HuH-7.5 (cell line): ENCODE measurements around the gene RNU5B-1.

ENCODE experiments used
- DNase-seq: peaks from one replicate; pipeline ENCODE4 v3.0.0; 2011; ENCODE audit warnings: low spot score

Gene RNU5B-1

DNA sequence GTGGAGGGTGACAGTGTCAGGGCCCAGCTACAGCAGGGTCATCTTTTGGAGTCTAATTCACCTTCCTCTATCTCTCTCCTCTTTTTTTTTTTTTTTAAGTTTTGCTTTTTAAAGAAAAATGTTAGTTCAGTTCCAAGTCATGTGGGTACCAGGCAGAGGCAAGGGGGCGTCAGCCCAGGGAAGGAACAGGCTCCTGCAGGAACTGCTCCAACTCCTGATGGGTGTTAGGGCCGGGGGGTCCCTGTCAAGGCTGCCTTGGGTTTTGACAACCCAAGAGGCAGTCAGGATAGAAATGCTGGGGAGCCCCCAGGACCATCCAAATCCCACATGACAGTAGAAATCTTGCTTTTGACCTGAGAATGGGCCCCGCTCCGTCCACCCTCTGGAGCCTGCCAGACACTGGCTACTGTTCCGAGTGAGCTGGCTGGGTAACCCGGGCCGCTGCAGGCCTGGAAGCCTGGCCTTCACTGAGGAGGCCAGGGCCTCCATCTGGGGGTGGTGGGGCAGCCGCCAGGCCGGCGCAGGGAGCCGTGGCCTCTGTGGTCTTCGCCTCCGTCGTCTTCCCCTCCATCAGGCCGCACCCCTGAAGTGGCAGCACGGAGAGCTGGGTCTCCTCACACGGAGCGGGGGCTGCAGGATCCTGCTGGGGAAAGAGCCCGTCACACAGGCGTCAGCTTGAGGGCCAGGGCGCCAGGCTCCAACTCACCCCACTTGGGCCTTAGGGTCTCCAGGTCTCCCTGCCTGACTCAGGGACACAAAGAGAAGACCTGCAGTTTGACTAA, 24.2 kb downstream of the RNU5B-1 start:
- DNase-seq: no peak

DNA sequence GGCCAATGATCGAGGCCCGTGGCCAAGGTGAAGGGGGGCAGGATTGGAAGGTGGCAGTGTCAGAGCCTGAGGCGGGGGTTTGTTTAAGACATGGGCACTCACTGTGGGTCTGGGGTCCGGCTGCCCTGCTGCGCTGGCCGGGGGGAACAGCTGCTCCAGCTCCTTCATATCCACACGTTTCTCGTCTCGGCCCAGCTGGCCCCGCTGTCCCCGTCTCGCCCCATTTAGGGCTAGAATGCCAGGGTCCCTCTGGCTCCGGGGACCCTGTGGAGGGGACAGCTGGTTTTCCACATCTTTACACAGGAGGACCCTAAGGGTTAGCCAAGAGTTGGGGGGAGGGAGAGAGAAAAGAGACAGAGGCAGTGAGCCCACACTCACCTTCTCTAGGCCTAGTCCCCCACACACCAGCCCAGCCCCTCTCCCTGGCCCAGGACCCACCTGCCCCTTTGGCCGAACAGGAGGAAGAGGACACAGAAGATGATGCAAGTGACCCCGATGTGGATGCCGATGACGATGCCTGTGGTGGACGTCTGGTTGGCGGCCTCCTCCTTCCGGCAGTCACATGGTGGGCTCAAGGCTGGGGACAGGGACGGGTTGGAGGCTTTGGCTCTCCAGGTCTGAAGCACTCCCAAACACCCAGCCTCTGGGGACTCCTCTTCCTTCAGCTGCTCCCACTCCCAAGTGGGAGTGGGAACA, 25.0 kb downstream of the RNU5B-1 start:
- DNase-seq: no peak

DNA sequence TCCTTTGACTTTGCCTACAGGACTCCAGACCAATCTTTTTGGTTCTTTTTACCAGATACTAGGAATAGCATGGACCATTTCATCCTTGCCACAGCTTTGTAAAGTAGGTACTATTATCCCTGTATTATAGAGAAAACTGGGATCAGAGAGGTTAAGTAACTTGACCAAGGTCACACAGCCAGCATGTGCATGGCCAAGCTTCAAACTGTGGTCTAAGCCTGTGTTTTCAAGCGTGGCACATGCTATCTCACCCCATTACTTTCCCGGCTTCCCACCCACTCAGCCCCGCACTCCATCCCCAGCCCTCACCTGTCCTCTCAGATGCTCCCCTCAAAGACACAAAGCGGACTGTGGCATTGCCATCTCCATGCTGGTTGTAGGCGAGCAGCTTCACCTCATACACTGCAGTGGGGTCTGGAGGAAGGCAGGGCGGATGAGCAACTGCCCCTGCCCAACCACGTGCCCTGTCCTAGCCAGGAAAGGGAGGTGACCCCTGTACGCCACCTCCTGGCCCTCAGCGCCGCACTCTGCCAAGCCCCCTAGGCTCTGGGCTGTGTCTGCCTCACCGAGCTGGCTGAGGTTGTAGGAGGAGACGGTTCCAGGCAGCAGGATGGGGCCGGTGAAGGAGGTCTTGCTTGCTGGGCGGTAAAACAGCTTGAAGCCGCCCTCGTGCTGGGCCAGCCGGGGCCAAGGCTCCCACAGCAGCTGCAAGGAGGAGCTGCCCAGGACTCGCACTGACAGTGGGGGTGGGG, 25.7 kb downstream of the RNU5B-1 start:
- DNase-seq: no peak

- DNase-seq: no peak
These were observed 26.6 kb downstream of the RNU5B-1 start for GRCh38 chr15:65330934-65331645.

GRCh38 chr15:65331811-65332210, 27.3 kb downstream of the RNU5B-1 start:
- DNase-seq: no peak

DNA sequence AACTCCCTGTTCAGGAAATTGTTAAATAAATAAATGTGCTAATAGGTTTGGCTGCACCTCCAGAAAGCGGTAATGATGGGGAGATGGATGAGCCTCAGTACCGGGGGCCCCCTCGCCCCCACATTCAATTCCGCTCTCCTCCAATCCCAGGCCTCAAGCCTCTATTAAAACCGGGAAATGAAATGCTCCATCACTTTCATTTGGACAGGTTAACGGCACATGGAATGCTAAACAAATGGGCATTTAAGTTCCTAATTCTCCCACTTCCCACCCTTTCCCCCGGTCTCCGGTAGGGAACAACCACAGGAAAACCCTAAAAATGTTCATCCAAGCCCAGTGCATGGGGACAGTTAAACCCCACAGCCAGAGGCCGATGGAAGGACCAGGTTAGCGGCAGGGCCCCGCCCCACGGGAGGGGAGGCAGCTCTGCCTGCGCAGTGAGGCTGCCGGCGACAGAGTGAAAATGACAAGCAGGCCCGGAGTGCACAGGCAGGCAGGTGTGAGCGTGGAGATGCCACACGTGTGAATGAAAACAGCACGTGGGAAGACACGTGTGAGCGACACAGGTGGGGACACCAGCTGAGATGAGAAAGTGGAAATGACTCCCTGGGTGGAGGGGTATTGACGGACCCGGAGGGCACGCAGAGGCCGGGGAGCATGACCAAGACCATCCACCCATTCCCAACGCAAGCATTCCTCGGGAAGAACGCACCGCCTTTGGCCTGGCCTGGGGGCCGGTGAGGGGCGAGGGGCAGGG, 28.1 kb downstream of the RNU5B-1 start:
- DNase-seq: no peak

GRCh38 chr15:65333148-65333820, 28.8 kb downstream of the RNU5B-1 start:
- no peak for DNase-seq

- no peak for DNase-seq
These were observed 29.4 kb downstream of the RNU5B-1 start for GRCh38 chr15:65333856-65334255.

- DNase-seq: no peak
These were observed 30.2 kb downstream of the RNU5B-1 start for GRCh38 chr15:65334586-65335231.

DNA sequence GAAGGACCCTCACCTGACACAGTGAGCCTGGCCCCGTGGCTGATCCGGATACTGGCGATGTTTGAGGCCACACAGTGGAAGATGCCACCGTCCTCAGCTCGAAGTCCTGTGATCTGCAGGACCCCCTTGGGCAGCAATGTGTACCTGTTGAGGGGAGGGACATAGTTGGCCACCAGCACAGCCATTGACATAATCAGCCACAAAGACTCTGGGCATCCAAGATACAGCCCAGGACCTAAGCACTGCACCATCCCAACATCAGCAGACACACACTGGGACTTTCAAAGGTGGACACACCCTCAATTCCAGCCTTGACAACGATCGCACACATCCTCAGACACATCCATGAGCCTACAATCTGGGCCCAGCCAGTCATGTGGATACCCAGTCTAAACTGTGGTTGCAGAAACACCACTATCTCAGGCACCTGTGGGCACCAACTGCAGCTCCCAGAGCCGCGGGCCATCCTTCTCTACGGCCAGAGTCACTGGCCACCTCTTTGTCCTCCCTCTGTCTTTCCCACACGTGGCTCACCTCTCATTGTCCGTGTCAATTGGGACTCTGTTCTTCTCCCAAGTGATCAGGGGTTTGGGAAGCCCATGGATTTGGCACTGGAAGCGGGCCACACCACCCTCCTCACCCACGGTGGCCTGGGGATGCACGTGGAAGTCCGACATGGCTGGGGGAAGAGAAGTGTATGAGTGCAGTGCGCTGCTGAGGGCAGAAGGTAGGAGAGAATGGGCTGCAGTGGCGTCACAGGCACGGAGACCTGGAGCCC, 31.0 kb downstream of the RNU5B-1 start:
- no peak for DNase-seq

DNA sequence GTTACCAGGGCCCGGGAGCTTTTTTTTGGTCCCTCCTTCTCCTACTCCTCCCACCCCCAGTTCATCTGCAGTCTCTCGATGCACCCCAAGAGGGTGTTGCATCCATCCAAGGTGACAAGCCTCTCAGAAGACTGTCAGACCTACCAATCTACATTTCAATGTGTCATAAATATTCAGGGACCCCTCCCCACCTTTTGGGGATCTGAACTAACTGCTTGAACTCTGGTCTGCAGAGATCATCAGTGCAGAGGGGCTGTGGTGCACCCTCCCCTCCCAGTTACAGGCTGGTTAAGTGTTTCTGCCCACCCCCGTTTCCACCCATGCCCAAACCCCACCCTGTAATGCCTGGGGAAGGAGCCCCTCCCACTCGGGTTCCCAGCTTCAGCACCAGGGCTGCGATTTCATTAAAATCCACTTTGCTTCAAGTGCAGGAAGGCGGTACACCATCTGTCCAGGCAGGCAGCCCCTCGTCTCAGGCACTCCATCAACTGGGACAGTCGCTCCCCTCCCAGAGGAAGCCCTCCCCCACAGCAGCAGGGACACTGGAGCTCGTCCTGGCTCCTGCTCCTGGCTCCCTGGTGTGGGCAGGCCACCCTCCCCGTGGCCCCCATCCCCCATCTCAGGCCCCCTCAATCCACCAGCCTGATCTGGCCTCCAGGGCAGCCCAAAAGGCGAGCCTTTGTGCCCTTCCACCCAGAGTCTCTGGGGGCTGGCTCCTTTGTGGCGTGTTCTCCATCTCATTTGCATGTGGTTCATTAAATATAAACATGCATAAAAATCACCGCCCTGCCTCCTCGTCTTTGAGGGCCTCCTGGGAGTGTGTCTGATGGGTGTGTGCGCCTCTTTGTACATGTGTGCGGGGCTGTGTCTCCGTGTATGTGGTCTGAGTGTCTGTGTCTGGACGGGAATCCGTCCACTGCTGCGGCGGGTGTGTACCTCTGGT, 32.3 kb downstream of the RNU5B-1 start:
- DNase-seq: no peak

GRCh38 chr15:65337436-65338070, 33.1 kb downstream of the RNU5B-1 start:
- no peak for DNase-seq

DNA sequence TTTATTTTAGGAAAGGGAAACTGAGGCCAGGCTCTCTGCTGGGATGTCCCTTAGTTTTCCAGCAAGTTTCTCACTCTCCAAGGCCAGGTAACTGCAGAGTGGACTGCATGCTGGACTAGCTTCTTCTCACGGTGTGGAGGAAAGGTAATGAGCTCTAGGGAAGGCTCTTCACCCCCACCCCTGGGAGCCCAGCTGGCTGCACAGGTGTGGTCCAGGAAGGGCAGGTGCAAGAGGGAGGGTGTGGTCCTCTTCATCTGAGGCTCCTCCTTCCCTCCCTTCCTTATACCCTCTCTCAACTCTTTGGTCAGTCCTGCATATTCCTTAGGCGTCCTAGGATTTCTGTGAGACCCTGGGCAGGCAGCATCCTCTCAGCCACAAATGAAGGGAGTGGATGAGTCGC, 33.9 kb downstream of the RNU5B-1 start:
- DNase-seq: no peak

DNA sequence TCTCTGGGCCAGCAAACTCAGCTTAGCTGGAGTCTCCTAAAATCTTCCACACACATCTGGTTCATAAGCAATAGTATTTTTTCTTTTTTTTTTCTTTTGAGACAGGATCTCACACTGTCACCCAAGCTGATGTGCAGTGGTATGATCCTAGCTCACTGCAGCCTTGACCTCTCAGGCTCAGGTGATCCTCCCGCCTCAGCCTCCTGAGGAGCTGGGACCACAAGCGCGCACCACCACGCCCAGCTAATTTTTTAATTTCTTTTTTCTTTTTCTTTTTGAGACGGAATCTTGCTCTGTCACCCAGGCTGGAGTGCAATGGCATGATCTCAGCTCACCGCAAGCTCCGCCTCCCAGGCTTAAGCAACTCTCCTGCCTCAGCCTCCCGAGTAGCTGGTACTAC, 34.3 kb downstream of the RNU5B-1 start:
- DNase-seq: no peak

DNA sequence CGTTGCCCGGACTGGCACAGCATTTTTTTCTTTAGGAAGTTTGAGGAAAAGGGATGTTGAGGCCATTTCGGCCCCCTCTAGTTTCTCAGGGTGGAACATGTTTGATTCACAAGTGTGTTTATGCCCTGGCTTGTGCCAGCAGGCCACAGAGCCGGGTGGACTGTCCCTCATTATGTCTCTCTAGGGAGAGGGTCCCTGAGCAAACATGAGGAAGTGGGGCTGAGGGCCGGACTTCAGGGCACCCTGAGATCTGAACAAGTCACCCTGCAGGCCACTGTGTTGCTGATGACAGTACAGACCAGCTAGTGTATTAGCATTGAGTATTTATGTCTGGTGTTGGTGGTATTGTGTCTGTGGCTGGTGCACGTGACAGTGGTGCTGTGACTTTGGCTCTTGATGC, 34.9 kb downstream of the RNU5B-1 start:
- no peak for DNase-seq

GRCh38 chr15:65339920-65340319, 35.4 kb downstream of the RNU5B-1 start:
- DNase-seq: no peak

DNA sequence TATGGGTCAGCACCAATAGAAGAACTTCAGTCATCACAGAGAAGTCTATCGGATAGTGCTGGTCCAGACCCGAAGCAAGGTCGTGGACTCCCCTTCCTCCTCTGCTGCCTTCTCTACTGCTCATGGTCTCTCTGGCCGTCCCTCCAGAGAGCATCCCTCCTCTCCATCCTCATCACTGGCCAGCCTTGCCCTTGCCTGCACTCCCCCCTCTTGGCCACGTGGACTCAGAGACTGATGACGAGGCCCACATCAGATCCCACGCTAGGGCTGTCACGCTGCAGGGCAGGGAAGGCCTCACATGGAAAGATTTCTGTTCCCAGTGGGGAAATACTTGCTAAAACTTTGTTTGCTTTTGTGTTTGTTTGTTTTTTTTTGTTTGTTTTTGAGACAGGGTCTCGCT, 38.0 kb downstream of the RNU5B-1 start:
- no peak for DNase-seq

- DNase-seq: no peak
These were observed 39.0 kb downstream of the RNU5B-1 start for GRCh38 chr15:65343374-65343981.
